Left forelimb (tissue), 1 donor: Measurements from ENCODE around the gene RASAL1.

Experiments
- DNase-seq: peaks from one replicate; pipeline ENCODE4 v3.0.0-alpha.2; 2018; ENCODE audit warnings: low spot score

Gene RASAL1, protein sequence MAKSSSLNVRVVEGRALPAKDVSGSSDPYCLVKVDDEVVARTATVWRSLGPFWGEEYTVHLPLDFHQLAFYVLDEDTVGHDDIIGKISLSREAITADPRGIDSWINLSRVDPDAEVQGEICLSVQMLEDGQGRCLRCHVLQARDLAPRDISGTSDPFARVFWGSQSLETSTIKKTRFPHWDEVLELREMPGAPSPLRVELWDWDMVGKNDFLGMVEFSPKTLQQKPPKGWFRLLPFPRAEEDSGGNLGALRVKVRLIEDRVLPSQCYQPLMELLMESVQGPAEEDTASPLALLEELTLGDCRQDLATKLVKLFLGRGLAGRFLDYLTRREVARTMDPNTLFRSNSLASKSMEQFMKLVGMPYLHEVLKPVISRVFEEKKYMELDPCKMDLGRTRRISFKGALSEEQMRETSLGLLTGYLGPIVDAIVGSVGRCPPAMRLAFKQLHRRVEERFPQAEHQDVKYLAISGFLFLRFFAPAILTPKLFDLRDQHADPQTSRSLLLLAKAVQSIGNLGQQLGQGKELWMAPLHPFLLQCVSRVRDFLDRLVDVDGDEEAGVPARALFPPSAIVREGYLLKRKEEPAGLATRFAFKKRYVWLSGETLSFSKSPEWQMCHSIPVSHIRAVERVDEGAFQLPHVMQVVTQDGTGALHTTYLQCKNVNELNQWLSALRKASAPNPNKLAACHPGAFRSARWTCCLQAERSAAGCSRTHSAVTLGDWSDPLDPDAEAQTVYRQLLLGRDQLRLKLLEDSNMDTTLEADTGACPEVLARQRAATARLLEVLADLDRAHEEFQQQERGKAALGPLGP

DNA sequence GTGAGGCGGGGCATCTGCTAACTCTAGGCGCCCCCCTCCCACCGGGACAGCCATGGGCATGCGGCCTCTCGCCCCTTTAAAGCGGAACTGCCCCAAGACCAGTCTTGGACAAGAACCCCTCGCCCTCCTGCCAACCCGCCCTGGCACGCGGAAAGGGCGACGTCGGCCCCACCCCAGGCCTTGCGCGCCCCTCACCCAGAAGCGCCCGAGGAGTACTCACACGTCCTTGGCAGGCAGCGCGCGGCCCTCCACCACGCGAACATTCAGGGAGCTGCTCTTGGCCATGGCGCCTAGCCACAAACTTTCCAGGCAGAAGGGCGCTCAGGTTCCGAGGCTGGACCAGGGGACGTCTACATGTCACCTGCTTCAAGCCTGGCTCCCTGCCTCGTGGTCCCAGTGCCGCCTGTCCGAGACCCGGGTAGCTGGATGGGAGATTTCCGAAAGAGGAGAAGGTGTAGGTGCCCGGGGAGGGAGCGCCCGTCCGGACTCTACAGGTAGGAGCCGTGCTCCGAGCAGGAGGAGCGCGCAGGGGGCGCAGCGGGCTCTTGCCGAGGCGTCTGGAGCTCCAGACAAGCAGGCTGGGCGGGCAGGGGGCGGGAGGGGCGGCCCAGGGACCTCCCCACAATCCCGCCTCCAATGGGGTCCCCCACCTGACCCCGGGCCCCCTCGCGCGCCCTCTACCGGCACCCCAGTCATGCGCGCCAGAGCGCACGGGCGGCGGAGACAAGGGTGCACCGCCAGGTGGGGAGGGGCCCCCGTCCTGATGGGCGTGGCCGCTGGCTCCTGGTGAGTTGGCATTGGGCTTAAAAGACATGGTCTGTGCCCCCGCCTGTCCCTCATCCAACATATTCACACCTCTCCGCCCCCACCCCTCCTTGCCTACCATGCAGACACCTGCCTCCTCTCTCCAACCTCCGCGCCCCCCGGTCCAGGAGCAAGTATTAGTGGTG lies at the start of gene RASAL1:
TSS of gene RASAL1 (minus strand) at position 584 of the 950 bp plus-strand sequence. CDS start at position 285, 299 bp downstream.
- no peak for DNase-seq

DNA sequence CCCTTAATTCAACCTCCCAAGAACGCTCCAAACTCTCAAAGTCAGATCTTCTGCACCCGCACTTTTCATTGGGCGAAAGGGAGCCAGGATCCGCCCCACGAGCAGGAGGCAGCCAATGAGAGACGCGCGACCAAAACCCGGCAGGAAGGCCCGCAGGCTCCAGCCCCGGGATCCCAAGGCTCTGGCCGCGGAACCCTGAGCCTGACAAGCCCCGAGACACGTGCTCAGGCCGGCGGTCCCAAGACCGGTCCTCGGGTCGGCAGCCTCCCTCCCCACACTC lies 49.3 kb upstream of the RASAL1 start:
- DNase-seq, result peak; percentile 93

DNA sequence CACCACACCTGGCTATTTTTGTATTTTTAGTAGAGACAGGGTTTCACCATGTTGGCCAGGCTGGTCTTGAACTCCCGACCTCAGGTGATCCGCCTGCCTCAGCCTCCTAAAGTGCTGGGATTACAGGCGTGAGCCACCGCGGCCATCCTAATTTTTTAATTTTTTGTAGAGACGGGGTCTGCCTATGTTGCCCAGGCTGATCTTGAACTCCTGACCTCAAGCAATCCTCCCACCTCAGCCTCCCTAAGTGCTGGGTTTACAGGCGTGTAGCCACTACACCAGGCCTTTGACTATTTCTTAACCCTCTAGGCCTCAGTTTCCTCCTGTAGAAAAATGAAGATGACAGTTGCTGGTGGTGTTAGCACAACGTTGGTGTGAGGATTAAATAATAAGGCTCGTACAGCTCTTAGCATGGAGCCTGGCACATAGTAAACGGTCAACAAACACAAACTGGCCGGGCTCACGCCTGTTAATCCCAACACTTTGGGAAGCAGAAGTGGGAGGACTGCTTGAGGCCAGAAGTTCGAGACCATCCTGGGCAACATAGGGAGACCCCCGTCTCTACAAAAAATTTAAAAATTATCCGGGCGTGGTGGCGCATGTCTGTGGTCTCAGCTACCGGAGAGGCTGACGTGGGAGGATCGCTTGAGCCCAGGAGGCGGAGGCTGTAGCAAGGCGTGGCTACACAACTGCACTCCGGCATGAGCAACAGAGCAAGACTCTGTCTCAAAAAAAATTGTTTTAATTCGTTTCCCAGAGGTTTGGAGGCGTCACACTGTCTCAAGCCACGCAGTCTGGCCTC lies 48.7 kb upstream of the RASAL1 start:
- DNase-seq, result no peak

DNA sequence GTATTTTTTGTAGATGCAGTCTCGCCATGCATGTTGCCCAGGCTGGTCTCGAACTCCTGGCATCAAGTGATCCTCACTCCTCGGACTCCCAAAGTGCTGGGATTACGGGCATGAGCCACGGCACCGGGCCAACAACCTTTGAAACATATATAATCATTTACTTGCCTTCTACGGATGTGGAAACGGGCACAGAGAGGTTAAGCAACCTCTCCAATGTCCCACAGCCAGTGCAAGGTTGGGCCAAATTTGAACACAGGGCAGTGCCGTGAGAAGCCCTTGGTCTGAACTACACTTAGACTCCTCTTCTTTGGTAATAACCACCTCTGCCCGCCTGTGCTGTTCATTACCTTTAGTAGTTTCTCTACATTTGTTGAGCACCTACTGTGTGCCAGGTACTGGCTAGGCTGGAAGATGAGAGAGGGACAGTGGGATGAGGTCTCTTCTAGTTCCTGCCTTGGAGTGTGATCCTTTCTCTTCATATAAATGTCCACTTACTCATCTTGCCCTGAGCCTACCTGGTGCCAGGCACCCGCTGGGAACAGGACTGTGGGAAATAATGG lies 47.5 kb upstream of the RASAL1 start:
- DNase-seq, result no peak

DNA sequence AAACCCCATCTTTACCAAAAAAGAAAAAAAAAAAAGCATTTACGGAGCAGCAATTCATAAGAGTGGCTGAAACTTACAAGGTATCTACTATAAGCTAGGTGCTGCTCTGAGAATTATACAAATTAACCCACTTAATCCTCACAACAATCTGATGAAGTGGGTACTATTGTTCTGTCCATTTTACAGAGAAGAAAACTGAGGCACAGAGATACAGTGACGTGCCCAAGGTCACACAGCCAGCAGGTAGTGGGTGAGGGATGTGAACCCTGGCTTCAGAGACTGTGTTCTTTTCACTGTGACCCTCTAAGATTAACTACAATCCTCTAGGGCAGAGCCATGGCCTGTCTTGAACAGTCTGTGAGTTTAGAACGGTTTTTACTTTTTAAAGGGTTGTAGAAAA lies 46.4 kb upstream of the RASAL1 start:
- DNase-seq, result no peak

DNA sequence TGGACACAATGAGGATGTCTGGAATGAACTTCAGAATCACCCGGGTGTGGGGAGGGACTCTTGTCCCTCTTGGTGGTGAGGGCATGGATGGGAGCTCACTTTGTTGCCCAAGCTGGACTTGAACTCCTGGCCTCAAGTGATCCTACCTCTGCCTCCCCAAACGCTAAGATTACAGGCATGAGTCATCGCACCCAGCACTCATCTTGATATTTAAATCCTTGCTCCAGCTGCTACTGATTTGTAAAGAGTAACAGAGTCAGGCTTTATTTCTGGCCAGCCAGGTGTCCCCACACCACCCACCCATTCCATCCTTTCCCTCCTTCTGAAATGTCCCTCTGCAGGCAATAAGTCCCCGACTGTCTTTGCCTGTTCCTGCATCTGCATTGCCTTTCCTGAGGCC lies 44.8 kb upstream of the RASAL1 start:
- no peak for DNase-seq

DNA sequence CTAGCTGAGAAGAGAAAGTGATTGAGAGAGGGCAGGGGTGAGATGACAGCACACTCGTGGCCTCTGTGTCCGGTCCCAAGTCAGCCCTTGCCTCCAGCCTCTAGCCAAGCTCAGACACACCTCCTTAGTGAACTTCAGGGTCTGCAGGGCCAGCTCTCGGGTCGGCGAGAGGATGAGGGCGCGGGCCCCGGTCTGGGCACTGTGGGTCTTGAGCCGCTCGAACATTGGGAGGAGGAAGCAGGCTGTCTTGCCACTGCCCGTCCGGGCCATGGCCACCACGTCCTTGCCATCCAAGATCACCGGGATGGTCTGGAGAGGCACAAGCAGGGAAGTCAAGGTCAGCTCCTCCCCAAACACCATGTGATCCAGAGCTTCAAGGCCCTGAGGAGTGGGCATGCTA lies 43.5 kb upstream of the RASAL1 start:
- DNase-seq, result no peak

DNA sequence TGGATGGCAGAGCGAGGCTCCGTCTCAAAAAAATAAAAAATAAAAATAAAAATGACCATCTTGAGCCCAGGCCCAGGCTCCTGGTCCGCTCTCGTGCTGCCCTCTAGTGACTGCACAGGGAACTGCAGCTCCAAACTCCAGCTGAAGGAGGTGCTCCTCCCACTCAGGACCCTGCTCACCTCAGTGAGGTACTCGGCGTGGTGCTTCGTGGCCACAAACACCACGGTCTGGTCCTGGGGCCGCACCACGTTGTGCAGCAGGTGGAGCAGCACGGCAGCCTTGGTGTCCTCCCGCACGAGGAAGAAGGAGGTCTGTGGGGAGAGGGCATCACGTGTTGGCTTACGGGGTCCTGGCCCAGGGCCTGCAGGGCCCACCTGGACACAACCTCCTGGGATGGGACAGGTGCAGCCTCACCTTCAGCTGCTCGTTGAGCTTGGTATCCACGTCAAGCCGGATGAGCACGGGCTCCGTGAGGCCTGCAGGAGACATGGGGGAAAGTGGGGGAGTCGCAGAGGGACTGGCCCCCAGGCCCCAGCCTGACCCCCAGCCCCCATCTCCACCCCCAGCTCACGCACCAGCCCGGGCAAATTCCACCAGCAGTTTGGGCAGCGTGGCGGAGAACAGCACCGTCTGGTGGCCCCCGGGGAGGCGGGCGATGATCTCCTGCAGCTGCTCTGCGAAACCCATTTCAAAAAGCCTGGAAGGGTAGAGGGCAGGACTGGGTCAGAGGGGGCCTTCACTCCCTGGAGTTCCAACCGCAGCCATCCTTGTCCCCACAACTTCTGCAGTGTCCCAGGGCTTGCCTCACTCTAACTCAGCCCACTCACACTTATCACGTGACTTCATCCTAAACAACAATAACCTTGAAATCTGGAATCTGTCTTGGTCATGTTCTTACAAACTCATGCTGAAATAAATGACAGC lies 39.2 kb upstream of the RASAL1 start:
- DNase-seq, result no peak

DNA sequence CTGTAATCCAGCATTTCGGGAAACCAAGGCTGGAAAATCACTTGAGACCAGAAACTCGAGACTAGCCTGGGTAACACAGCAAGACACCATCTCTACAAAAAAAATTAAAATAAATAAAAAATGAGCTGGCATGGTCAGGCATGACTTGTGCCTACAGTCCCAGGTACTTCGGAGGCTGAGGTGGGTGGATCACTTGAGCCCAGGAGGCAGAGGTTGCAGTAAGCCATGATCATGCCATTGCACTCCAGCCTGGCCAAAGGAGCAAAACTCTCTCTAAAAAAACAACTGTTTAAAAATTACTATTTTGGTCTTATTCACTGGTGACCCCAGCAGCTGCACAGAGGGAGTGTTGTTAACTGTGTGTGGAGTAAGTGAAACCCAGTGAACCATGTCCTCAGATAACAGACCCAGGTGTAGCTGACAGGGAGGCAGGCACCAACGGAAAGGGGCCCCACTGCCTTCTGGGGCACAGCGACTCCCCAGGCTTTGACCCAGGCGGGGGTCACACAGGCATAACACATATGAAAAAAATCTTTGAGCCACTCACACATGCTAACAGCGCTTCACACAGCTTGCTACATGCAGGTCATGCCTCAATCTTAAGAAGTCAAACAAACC lies 37.6 kb upstream of the RASAL1 start:
- DNase-seq, result no peak

DNA sequence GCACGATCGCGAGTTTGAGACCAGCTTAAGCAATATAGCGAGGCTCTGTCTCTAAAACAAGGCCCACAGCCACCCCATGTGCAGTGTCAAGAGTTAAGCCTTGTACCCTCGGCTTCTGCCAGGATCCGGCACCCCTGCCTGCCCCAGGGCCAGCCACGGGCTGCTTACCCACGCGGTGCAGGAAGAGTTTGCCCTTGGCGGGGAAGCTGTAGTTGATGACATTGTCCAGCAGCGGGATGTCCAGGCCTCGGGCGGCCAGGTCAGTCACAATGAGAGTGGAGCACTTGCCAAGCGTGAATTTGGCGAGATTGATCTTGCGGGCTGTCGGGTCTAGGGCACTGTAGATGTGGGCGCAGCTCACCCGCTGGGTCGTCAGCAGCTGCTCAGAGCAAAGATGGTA lies 36.6 kb upstream of the RASAL1 start:
- no peak for DNase-seq

DNA sequence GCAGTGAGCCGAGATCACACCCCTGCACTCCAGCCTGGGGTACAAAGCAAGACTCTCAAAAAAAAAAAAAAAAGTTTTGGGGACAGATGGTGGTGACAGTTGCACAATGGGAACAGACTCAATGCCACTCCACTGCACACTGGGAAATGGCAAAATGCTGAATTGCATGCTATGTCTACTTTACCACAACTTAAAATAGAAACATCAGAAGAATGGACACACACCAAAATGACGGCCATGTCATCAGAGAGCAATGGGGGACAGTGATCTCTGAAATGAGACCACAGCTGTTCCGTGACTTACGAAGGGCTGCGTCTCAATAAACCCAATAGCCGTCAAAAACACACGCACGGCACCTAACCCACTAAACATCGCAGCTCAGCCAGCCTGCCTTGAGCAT lies 36.0 kb upstream of the RASAL1 start:
- no peak for DNase-seq

DNA sequence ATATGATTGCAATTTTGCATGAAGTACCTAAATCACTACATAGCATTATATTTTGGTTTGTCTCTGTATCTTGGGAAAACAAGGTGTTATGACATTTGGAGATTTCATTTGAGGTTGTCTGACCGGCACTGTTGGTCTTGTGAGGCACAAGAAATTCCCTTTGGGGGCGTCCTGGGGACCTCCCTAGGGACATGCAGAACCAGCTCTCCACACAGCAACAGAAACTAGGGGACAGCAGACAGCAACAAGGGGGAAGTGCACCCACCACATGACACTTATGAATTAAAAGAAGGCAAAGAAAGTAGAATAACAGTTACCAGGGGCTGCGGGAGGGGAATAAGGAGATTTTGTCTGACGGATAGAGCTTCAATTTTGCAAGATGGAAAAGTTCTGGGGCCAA lies 35.4 kb upstream of the RASAL1 start:
- no peak for DNase-seq

DNA sequence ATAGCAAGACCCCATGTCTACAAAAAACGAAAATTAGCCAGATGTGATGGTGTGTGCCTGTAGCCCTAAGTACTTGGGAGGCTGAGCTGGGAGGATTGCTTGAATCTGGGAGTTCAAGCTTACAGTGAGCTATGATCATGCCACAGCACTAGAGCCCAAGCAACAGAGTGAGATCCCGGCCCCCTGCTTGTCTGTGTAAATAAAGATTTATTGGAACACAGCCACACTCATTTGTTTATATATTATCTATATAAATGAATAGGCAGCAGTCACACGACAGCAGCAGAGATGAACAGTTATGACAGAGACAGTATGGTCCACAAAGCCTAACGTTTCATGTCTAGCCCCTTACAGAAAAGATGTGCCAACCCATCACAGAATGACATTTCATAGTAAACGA lies 34.9 kb upstream of the RASAL1 start:
- DNase-seq, result no peak

DNA sequence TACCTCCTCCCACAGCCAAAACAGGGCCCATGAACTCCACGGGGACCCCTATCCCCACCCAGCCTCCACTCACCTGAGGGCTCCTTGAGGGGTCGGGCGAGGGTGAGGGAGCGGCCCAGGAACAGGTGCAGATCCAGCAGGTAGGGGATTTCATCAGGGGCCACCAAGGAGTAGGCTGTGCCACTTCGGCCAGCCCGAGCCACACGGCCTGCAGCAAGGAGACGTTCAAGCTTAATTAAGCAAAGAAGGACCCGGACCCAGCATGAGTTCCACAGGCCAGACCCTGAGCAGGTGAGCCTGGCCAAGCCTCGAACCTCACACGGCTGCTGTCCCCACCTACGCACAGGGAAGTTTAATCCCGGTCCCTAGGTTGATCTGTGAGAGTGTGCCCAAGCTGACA lies 34.1 kb upstream of the RASAL1 start:
- DNase-seq, result no peak

DNA sequence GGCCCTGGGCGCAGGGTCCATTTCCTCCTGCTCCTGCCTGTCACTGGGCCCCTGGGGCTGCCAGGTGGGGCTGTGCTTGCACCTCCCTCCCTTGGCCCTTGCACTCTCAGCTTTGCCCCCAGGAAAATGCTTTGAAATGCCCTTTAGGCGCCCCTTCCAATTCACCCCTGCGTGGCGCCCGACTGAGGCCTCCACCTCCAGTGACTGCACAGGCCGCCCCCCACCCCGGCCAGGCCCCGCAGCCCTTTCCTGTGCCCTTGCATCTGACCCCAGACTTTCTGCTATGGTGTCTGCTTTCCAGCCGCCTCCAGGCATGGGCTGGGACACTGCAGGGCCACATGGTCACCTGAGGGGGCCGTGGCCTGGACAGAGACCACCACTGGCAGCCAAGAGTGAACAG lies 32.3 kb upstream of the RASAL1 start:
- DNase-seq, result no peak

DNA sequence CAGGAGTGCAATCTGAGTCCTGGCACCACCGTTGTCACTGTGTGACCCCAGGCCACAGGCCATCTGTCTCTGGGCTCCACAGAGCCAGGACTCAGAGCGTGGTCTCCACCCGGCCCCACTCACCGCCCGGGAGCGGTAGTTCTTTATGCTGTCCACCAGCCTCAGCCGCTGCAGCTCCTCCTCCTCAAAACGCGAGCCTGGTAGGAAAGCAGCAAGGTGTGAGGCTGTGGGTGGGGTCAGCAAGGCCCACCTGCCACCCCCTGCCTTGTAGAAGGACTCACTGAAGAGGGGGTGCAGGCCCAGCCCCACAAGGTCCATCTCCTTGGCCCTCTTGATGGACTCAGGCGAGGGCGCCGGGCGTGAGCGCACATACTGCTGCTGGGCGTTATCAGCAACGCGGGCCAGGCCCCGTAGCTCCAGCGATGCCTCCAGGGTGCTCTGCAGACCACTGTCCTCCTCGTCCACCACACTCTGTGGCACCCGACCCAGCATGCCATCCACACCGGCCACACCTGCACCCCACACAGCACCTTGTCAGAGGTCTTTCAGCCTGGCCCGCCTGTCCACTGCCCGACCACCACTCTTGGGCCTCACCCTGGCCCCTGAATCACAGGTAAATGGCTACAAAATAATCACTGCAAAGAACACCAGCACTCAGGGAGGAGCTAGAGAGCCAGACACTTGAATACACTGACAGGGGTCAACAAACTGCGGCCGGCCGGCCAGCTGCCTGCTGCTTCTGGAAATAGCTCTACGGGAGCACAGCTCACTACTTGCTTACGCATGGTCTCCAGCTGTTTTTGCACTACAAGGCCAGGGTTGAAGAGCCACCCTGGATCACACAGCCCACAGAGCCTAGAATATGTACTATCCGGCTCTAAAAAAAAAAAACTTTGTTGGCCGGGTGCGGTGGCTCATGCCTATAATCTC lies 30.2 kb upstream of the RASAL1 start:
- no peak for DNase-seq

DNA sequence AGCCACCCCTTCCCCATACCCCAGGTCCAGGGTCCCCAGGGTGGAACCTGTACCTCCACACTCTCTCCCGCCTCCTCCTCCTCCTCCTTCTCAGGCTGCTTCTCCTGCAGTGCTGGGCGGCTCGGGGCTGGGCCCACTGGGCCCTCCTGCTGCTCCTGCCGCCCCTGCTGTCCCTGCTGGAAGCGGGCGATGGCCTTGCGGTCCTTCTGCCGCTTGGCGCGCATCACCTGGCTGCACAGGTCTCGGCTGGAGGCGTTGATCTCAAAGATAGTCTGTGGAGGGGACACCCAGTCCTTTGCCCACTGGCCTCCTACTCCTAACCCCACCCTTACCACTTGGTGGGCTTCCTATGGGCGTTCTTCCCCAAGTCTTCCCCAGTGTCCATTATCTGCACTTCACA lies 28.5 kb upstream of the RASAL1 start:
- DNase-seq, result no peak

DNA sequence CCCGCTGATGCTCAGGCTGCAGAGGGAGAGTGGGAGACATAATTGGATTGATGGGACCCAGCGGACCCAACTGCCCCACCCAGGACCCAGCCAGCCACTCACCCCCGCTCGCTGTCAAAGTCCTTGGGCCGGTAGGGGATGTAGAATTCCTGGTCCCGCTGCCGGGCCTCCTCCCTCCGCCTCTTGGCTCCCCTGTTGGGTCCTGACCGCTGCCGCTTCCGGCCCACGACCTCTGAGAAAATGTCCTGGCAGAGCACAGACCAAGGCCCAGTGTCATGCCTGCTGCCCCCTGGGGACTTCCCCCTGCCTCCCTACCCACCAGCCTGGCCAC lies 27.4 kb upstream of the RASAL1 start:
- DNase-seq, result no peak
